ENCODE measurements around the gene EVI5L.

DNA sequence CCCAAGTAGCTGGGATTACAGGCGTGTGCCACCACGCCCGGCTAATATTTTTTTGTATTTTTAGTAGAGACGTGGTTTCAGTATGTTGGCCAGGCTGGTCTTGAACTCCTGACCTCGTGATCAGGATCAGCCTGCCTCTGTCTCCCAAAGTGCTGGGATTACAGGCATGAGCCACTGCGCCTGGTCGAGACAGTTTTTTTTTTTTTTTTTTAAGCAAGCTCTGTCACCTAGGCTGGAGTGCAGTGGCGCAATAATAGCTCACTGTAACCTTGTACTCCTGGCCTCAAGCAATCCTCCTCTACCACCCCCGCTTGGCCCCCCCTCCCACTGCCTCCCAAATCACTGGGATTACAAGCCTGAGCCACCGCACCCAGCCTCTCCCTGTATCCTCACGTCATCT is 67.3 kb downstream of the EVI5L start:
- TF ChIP-seq, protein P1, sequence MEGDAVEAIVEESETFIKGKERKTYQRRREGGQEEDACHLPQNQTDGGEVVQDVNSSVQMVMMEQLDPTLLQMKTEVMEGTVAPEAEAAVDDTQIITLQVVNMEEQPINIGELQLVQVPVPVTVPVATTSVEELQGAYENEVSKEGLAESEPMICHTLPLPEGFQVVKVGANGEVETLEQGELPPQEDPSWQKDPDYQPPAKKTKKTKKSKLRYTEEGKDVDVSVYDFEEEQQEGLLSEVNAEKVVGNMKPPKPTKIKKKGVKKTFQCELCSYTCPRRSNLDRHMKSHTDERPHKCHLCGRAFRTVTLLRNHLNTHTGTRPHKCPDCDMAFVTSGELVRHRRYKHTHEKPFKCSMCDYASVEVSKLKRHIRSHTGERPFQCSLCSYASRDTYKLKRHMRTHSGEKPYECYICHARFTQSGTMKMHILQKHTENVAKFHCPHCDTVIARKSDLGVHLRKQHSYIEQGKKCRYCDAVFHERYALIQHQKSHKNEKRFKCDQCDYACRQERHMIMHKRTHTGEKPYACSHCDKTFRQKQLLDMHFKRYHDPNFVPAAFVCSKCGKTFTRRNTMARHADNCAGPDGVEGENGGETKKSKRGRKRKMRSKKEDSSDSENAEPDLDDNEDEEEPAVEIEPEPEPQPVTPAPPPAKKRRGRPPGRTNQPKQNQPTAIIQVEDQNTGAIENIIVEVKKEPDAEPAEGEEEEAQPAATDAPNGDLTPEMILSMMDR (IDR thresholded peaks at IDR 0.05): no peak
- TF ChIP-seq POLR2AphosphoS5 (IDR thresholded peaks at IDR 0.05; ENCODE audit: low read depth, low read length): no peak

Data from Panc1 (cell line).